Measurements from ENCODE around the gene PPM1E. TPM values are rescaled to one million over a fixed set of nuclear protein-coding genes. Genes with fewer than 3 reads are reported as not detected.

Gene PPM1E
- total and polyA plus RNA-seq, 8 donors = 0.09 to 1.3 (median 0.42) TPM

DNA sequence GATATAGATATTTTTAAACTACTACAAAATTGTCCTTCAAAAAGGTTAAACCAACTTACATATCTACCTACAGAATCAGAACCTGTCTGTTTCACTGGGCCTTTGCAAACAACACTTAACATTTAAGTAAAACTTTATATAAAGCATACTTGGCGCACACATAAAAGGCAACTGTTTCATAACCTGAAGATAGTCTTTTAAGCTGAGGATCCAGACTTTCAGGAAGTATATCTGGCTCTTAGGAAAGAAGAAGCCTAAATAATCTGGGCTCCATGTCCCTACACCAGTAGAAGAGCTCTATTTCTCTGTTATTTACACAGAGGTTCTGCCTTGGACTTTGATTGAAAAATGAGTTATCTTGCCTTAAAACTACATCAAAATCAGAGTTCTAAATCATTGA is 275.2 kb downstream of the PPM1E start:
- no peak for FAIRE-seq
- WGBS, 2 donors = 98 to 100% methylated on average over 1 of the region's 1 CpG

More for the DNA sequence above, 275.2 kb downstream of the PPM1E start:
- Histone ChIP-seq H3K36me3 (no peaks in the 10 kb centered on the region), H3K4me3 (no peak overlapping the region), H3K27me3 (no peaks in the 10 kb centered on the region), H3K4me1 (no peaks in the 10 kb centered on the region), H3K9me3 (no peaks in the 10 kb centered on the region), H3K27ac (no peak overlapping the region)
- DNase-seq = no peak
- ATAC-seq = no peak
- intact Hi-C loops (cut with DNase I) = no loop called here
- TF ChIP-seq, protein P1, sequence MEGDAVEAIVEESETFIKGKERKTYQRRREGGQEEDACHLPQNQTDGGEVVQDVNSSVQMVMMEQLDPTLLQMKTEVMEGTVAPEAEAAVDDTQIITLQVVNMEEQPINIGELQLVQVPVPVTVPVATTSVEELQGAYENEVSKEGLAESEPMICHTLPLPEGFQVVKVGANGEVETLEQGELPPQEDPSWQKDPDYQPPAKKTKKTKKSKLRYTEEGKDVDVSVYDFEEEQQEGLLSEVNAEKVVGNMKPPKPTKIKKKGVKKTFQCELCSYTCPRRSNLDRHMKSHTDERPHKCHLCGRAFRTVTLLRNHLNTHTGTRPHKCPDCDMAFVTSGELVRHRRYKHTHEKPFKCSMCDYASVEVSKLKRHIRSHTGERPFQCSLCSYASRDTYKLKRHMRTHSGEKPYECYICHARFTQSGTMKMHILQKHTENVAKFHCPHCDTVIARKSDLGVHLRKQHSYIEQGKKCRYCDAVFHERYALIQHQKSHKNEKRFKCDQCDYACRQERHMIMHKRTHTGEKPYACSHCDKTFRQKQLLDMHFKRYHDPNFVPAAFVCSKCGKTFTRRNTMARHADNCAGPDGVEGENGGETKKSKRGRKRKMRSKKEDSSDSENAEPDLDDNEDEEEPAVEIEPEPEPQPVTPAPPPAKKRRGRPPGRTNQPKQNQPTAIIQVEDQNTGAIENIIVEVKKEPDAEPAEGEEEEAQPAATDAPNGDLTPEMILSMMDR (IDR thresholded peaks at IDR 0.05) = no peak

Other genes with a start within 250 kb of the PPM1E start
- 10 to 100 TPM in 5 of 6 donors, 1 to 10 TPM in 1; 8.1 to 19.9 (median 14.5) TPM for gene MTMR4, start 241.2 kb upstream of the PPM1E start, total RNA-seq
- 10 to 100 TPM; 13.8 to 16.3 TPM for gene MTMR4, start 241.2 kb upstream of the PPM1E start, polyA plus RNA-seq
- under 1 TPM; 0.03 to 0.43 (median 0.09) TPM for gene TEX14, start 63.8 kb upstream of the PPM1E start, total RNA-seq
- gene TEX14, start 63.8 kb upstream of the PPM1E start, polyA plus RNA-seq = under 1 TPM; 0.30 to 0.59 TPM
- 1 to 10 TPM; 3.7 to 9.0 (median 7.9) TPM for gene RAD51C, start 63.3 kb upstream of the PPM1E start, total RNA-seq
- 10 to 100 TPM in 1 of 2 donors, 1 to 10 TPM in 1; 7.9 to 12.8 TPM for gene RAD51C, start 63.3 kb upstream of the PPM1E start, polyA plus RNA-seq